Natural killer cell (primary cell): ENCODE data around the gene TRAPPC2L. TPM values are rescaled to one million over a fixed set of nuclear protein-coding genes. Genes with fewer than 3 reads are reported as not detected.

Experiments used
- ATAC-seq, 3 donors: fragments of 150-1000 bp in 2 of 3; fragments of 200-7000 bp in 1 of 3; cut with Tn5 transposase; 1 replicate in 1 of 3; 2 replicates in 2 of 3; pipeline ENCODE4 v1.10.0; 2021; ENCODE audit warnings: mild to moderate bottlenecking in 2 of 3, moderate library complexity in 2 of 3
- DNase-seq, 2 donors: peaks; one replicate each; pipeline versions ENCODE4 v3.0.0 to v3.0.0-alpha.2; 2013 to 2021; ENCODE audit warnings: mixed read lengths in 1 of 2
- H3K27ac ChIP-seq: one replicate; pipeline ENCODE4 v1.5.1; 2013; ENCODE audit warnings: mild to moderate bottlenecking, low read length
- H3K27me3 ChIP-seq: one replicate; pipeline ENCODE4 v1.6.1; 2013; ENCODE audit warnings: low read length; ENCODE audit not compliant: control insufficient read depth, insufficient read depth
- H3K36me3 ChIP-seq: one replicate; pipeline ENCODE4 v1.6.1; 2013; ENCODE audit warnings: low read length; ENCODE audit not compliant: control insufficient read depth, insufficient read depth
- H3K4me1 ChIP-seq: one replicate; pipeline ENCODE4 v1.6.1; 2013; ENCODE audit warnings: low read length; ENCODE audit not compliant: control insufficient read depth, insufficient read depth
- H3K4me3 ChIP-seq: one replicate; pipeline ENCODE4 v1.5.1; 2013; ENCODE audit warnings: low read length
- H3K9me3 ChIP-seq: one replicate; pipeline ENCODE4 v1.6.1; 2013; ENCODE audit warnings: low read length; ENCODE audit not compliant: control insufficient read depth, insufficient read depth
- H3K27ac Mint-ChIP-seq, 2 donors: one replicate each; pipeline ENCODE4 v1.8.0; 2022; ENCODE audit warnings: mild to moderate bottlenecking in 2 of 2, mixed read lengths in 2 of 2, moderate library complexity in 1 of 2
- H3K27me3 Mint-ChIP-seq, 2 donors: one replicate each; pipeline ENCODE4 v1.8.0; 2022; ENCODE audit warnings: low read depth in 2 of 2, mixed read lengths in 2 of 2
- H3K36me3 Mint-ChIP-seq: one replicate; pipeline ENCODE4 v1.8.0; 2022; ENCODE audit warnings: mixed read lengths
- H3K4me1 Mint-ChIP-seq, 2 donors: one replicate each; pipeline ENCODE4 v1.8.0; 2022; ENCODE audit warnings: mixed read lengths in 2 of 2
- H3K4me3 Mint-ChIP-seq: one replicate; pipeline ENCODE4 v1.8.0; 2022; ENCODE audit warnings: mild to moderate bottlenecking, moderate library complexity, mixed read lengths
- H3K9me3 Mint-ChIP-seq, 2 donors: one replicate each; pipeline ENCODE4 v1.8.0; 2022; ENCODE audit warnings: mixed read lengths in 2 of 2
- WGBS: methylation state at CpG from one replicate; pipeline ENCODE4 v1.1.7; 2013; ENCODE audit warnings: missing lambda C conversion rate; ENCODE audit not compliant: insufficient coverage; 5-methylcytosine and 5-hydroxymethylcytosine counted together
- intact Hi-C: fragments of 100-400 bp; cut with micrococcal nuclease; formaldehyde crosslinking; loops from one replicate; pipeline ENCODE4 v1.14.2; 2022
- total RNA-seq, 4 donors: library from RNA; stranded (reverse); fragments of 120-200 nt in 1 of 4; gene quantifications; one replicate each; pipeline versions ENCODE4 v1.2.3 to v1.2.4, GENCODE V29; 2013 to 2022
- TF ChIP-seq, protein P1 (sequence below): fragments of 200-600 bp; IDR thresholded peaks from one replicate; pipeline ENCODE4 v1.8.0; 2022; ENCODE audit warnings: antibody characterized with exemption

TRAPPC2L gene
- total RNA-seq, 3 donors from 2014 or later (not counting 1 experiment from before 2014, with no cell fraction given), result 31.9 to 39.0 (median 36.2) TPM

DNA sequence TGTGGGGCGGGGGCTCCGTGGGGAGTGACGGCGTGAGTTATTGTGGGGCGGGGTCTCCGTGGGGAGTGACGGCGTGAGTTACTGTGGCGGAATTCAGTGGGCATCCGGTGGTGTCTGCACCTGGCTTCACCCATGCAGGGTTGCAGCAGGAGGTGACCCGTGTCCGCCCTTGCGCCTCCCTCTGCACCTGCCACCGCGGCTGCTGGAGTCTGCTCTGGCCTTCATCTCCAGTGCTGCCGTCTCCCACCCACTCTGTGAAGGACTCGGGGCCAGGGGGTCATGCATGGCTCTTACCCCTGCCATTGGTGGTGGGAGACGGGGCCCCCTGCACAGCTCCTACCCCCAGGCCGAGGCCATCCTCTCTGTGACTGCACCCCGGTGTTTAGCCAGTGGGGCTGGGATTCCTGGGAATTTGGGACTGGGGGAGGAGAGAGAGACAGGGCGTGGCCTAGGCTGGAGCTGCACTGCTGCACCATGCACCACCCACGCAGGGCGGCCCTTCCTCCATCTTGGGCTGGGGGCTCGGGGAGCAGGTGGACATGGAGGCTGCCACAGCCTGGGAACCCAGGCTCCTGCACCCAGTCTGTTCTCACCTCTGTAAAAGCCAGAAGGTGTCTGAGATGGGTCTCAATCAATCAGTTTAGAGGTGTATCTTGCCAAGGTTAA, 10.8 kb downstream of the TRAPPC2L start:
- no peak for ATAC-seq
- Histone ChIP-seq H3K9me3 (no peaks in the 10 kb centered on the region), H3K36me3 (no peaks in the 10 kb centered on the region), H3K4me3 (no peak overlapping the region), H3K27me3 (peaks cover 8% of the 10 kb centered on the region), H3K27ac (no peak overlapping the region), H3K4me1 (no peaks in the 10 kb centered on the region)
- WGBS, result 89% methylated on average over 24 of the region's 24 CpGs
- no peak for DNase-seq
- no peak overlapping the region for H3K4me3 Mint-ChIP-seq
- H3K27ac Mint-ChIP-seq, result no peak overlapping the region
- H3K4me1 Mint-ChIP-seq, result no peaks in the 10 kb centered on the region
- TF ChIP-seq, protein P1, sequence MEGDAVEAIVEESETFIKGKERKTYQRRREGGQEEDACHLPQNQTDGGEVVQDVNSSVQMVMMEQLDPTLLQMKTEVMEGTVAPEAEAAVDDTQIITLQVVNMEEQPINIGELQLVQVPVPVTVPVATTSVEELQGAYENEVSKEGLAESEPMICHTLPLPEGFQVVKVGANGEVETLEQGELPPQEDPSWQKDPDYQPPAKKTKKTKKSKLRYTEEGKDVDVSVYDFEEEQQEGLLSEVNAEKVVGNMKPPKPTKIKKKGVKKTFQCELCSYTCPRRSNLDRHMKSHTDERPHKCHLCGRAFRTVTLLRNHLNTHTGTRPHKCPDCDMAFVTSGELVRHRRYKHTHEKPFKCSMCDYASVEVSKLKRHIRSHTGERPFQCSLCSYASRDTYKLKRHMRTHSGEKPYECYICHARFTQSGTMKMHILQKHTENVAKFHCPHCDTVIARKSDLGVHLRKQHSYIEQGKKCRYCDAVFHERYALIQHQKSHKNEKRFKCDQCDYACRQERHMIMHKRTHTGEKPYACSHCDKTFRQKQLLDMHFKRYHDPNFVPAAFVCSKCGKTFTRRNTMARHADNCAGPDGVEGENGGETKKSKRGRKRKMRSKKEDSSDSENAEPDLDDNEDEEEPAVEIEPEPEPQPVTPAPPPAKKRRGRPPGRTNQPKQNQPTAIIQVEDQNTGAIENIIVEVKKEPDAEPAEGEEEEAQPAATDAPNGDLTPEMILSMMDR, result no peak
- H3K9me3 Mint-ChIP-seq, result no peaks in the 10 kb centered on the region
- peaks cover 10 to 13% of the 10 kb centered on the region in 2 donors for H3K27me3 Mint-ChIP-seq
- H3K36me3 Mint-ChIP-seq, result no peaks in the 10 kb centered on the region
- intact Hi-C loops, result no loop called here

GRCh38 chr16:88868974-88869672, 12.2 kb downstream of the TRAPPC2L start:
- DNase-seq, result no peak
- no peak overlapping the region for H3K27ac ChIP-seq
- H3K4me1 Mint-ChIP-seq, result no peaks in the 10 kb centered on the region
- no peak for ATAC-seq
- peaks cover 8% of the 10 kb centered on the region for H3K27me3 ChIP-seq
- H3K27me3 Mint-ChIP-seq, result peaks cover 10 to 13% of the 10 kb centered on the region in 2 donors
- no peaks in the 10 kb centered on the region for H3K4me1 ChIP-seq
- H3K4me3 ChIP-seq, result no peak overlapping the region
- no peaks in the 10 kb centered on the region for H3K9me3 Mint-ChIP-seq
- no peak overlapping the region for H3K27ac Mint-ChIP-seq
- intact Hi-C loops, result no loop called here
- TF ChIP-seq, protein P1, result no peak
- no peaks in the 10 kb centered on the region for H3K36me3 ChIP-seq
- 92% methylated on average over 27 of the region's 27 CpGs for WGBS
- H3K9me3 ChIP-seq, result no peaks in the 10 kb centered on the region
- no peak overlapping the region for H3K4me3 Mint-ChIP-seq
- H3K36me3 Mint-ChIP-seq, result no peaks in the 10 kb centered on the region

DNA sequence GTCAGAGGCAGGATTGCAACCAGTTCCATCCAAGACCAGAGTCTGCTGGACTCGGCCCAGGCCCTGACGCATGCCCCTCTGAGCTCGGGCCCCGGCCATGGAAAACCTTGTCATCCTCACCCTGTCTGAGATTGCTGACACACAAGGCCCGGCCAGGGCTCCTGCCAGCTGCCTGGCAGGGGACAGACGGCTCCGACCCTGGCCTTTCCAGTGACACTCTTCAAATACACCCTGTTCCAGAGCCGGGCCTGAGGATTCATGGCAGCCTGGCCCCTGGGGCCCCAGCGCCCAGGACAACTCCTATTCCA, 12.7 kb downstream of the TRAPPC2L start:
- WGBS, result 90% methylated on average over 9 of the region's 9 CpGs
- H3K9me3 ChIP-seq, result no peaks in the 10 kb centered on the region
- Mint-ChIP-seq H3K36me3 (no peaks in the 10 kb centered on the region), H3K9me3 (no peaks in the 10 kb centered on the region), H3K27me3 (peaks cover 10 to 13% of the 10 kb centered on the region in 2 donors), H3K4me3 (no peak overlapping the region), H3K4me1 (no peaks in the 10 kb centered on the region), H3K27ac (no peak overlapping the region)
- no peak for ATAC-seq
- no peaks in the 10 kb centered on the region for H3K4me1 ChIP-seq
- peaks cover 8% of the 10 kb centered on the region for H3K27me3 ChIP-seq
- H3K27ac ChIP-seq, result no peak overlapping the region
- H3K4me3 ChIP-seq, result no peak overlapping the region
- intact Hi-C loops, result no loop called here
- TF ChIP-seq, protein P1, result no peak
- no peak for DNase-seq
- no peaks in the 10 kb centered on the region for H3K36me3 ChIP-seq
